K562 (cell line): ENCODE results near the gene ICAM1. TPM values are rescaled to one million over a fixed set of nuclear protein-coding genes. Genes with fewer than 3 reads are reported as not detected.

ENCODE experiments used
- ATAC-seq: fragments of 200-7000 bp; cut with Tn5 transposase; 3 replicates; pipeline ENCODE4 v1.9.1; 2020; ENCODE audit warnings: moderate library complexity
- BruUV-seq: library from RNA; stranded (reverse); fragments of 400-500 nt; replicated peaks from 2 replicates; lab custom pipeline; 2021; lab: Mats Ljungman, UMichigan
- CTCF ChIA-PET: fragments of 300-600 bp; formaldehyde crosslinking; extraction: SDS; loops from one replicate; lab custom pipeline; 2021; ENCODE audit warnings: low intra/inter-chr PET ratio; lab: Yijun Ruan, JAX
- POLR2A ChIA-PET: fragments of 300-600, 350-650 bp; sonication (Branson Sonifier 250); formaldehyde crosslinking; extraction: SDS; loops from one replicate; lab custom pipeline; 2021; ENCODE audit warnings: antibody characterized with exemption, inconsistent platforms; lab: Yijun Ruan, JAX
- DNase-seq, 4 experiments: peaks; one replicate each; pipeline versions ENCODE4 v3.0.0 to v3.0.0-alpha.2; 2011 to 2018; ENCODE audit warnings: low spot score in 3 of 4, mixed read lengths in 3 of 4; ENCODE audit errors: extremely low read depth in 1 of 4
- FAIRE-seq: peaks from 2 replicates; lab custom pipeline; 2011; peaks lifted over from hg19 to GRCh38; lab: Jason Lieb, UNC
- H2AFZ ChIP-seq: 2 replicates; pipeline ENCODE4 v1.6.0; 2011; ENCODE audit warnings: low read depth, low read length, control low read depth, inconsistent platforms
- H3K27ac ChIP-seq: fragments of 200-600 bp; 3 replicates; pipeline ENCODE4 v1.8.0; 2011; ENCODE audit warnings: low read depth, mild to moderate bottlenecking, control low read depth, inconsistent platforms, low read length, moderate library complexity, mixed read lengths; ENCODE audit errors: extremely low read depth
- H3K27me3 ChIP-seq, 2 experiments: fragments of 300-600 bp in 1 of 2; 2 replicates in 1 of 2; 3 replicates in 1 of 2; pipeline versions ENCODE4 v1.6.0 to v1.8.0; 2011; ENCODE audit warnings: inconsistent platforms in 2 of 2, low read length in 2 of 2, mild to moderate bottlenecking in 1 of 2, mixed read lengths in 1 of 2, moderate library complexity in 1 of 2; ENCODE audit not compliant: control insufficient read depth in 2 of 2, insufficient read depth in 2 of 2
- H3K36me3 ChIP-seq: fragments of 300-600 bp; 3 replicates; pipeline ENCODE4 v1.8.0; 2011; ENCODE audit warnings: mild to moderate bottlenecking, low read length, inconsistent platforms; ENCODE audit not compliant: control insufficient read depth, insufficient read depth
- H3K4me1 ChIP-seq, 2 experiments: fragments of 200-600 bp in 1 of 2; replicated peaks in 1 of 2; 2 replicates in 1 of 2; 3 replicates in 1 of 2; pipeline versions ENCODE4 v1.5.1 to v1.8.0; 2011; ENCODE audit warnings: inconsistent platforms in 2 of 2, low read length in 2 of 2, mild to moderate bottlenecking in 1 of 2, mixed read lengths in 1 of 2, moderate library complexity in 1 of 2; ENCODE audit not compliant: control insufficient read depth in 2 of 2, insufficient read depth in 2 of 2
- H3K4me2 ChIP-seq: 2 replicates; pipeline ENCODE4 v1.6.1; 2011; ENCODE audit warnings: low read length, control low read depth, inconsistent platforms, mixed read lengths; ENCODE audit not compliant: insufficient read depth
- H3K4me3 ChIP-seq: fragments of 200-600 bp; sonication (generic), shearing (Covaris generic); 2 replicates; pipeline ENCODE4 v1.5.1; 2016; ENCODE audit warnings: control low read depth, inconsistent platforms
- H3K79me2 ChIP-seq: fragments of 200-600 bp; 3 replicates; pipeline ENCODE4 v1.8.0; 2011; ENCODE audit warnings: low read length, inconsistent platforms; ENCODE audit not compliant: control insufficient read depth, insufficient read depth
- H3K9ac ChIP-seq, 2 experiments: 2 replicates each; pipeline versions ENCODE4 v1.6.0 to v1.6.1; 2011; ENCODE audit warnings: low read depth in 2 of 2, low read length in 2 of 2, control low read depth in 1 of 2, inconsistent platforms in 1 of 2, mild to moderate bottlenecking in 1 of 2, mixed read lengths in 1 of 2; ENCODE audit not compliant: insufficient read depth in 1 of 2
- H3K9me1 ChIP-seq: one replicate; pipeline ENCODE4 v1.6.0; 2011; ENCODE audit warnings: inconsistent platforms, mild to moderate bottlenecking, low read length, moderate library complexity; ENCODE audit not compliant: control insufficient read depth, insufficient read depth
- H3K9me3 ChIP-seq: replicated peaks from 2 replicates; pipeline ENCODE4 v1.5.1; 2011; ENCODE audit warnings: low read depth, low read length, inconsistent platforms; ENCODE audit not compliant: control insufficient read depth, insufficient read depth
- H4K20me1 ChIP-seq: replicated peaks from 2 replicates; pipeline ENCODE4 v1.6.1; 2011; ENCODE audit warnings: low read length, inconsistent platforms, mixed read lengths; ENCODE audit not compliant: control insufficient read depth, insufficient read depth
- EP300 ChIP-seq: IDR thresholded peaks from 2 replicates; pipeline ENCODE4 v1.6.1; 2012; ENCODE audit warnings: low read length, improper control_type of control experiment
- FOXK2 ChIP-seq, 2 experiments: fragments of 450-650 bp; IDR thresholded peaks in 1 of 2; conservative IDR thresholded peaks in 1 of 2; 2 replicates each; pipeline ENCODE4 v1.6.1; 2016; ENCODE audit warnings: low read depth in 2 of 2, mild to moderate bottlenecking in 1 of 2
- POLR2G ChIP-seq: fragments of 200-400 bp; formaldehyde crosslinking; IDR thresholded peaks from 2 replicates; pipeline ENCODE4 v1.6.1; 2017; ENCODE audit warnings: low read depth, mild to moderate bottlenecking, antibody characterized with exemption, low read length, moderate library complexity
- RBM22 ChIP-seq: fragments of 200-400 bp; formaldehyde crosslinking; IDR thresholded peaks from 2 replicates; pipeline ENCODE4 v1.6.1; 2018; ENCODE audit warnings: low read length, low read depth; ENCODE audit not compliant: poor library complexity, severe bottlenecking
- SUPT5H ChIP-seq: fragments of 450-650 bp; IDR thresholded peaks from 2 replicates; pipeline ENCODE4 v1.6.1; 2016
- TAF1 ChIP-seq: IDR thresholded peaks from 2 replicates; pipeline ENCODE4 v1.6.1; 2011; ENCODE audit warnings: mild to moderate bottlenecking, low read length, moderate library complexity; ENCODE audit not compliant: insufficient read depth, control insufficient read depth, severe bottlenecking; ENCODE audit errors: extremely low read depth
- ZNF174 ChIP-seq: fragments of 250-450 bp; sonication (Bioruptor Pico); IDR thresholded peaks from 2 replicates; pipeline ENCODE4 v1.4.0; 2020; ENCODE audit warnings: mild to moderate bottlenecking
- WGBS: fragments of 100-300 bp; shearing (Covaris generic); methylation state at CpG from one replicate; pipeline ENCODE4 v1.1.6; 2016; ENCODE audit warnings: low coverage, mixed read lengths; ENCODE audit not compliant: insufficient coverage; ENCODE audit errors: missing lambda C conversion rate; 5-methylcytosine and 5-hydroxymethylcytosine counted together
- in situ Hi-C: fragments of 300-500 bp; cut with MboI; formaldehyde crosslinking; loops from 4 replicates; pipeline ENCODE4 v1.15.0; 2018; ENCODE audit warnings: inconsistent platforms, mixed read lengths
- intact Hi-C: fragments of 100-400 bp; cut with micrococcal nuclease; formaldehyde crosslinking; loops from 2 replicates; pipeline ENCODE4 v1.14.2; 2022
- polyA plus RNA-seq, 8 experiments: library from polyadenylated mRNA; depleted of rRNA in 4 of 8; stranded (reverse) in 5 of 8; unstranded in 3 of 8; fragments of >200 nt; fragmentation: Nextera tagmentation in 2 of 8; fragmentation: Illumina TruSeq in 1 of 8; extraction: Ambion mirVana in 2 of 8; extraction: Trizol in 1 of 8; gene quantifications; 2 replicates each; pipeline versions ENCODE4 v1.2.1 to v1.2.3, GENCODE V29; 2011 to 2014; ENCODE audit warnings: inconsistent platforms in 1 of 8, missing spikeins in 1 of 8
- total RNA-seq, 7 experiments: library from RNA; depleted of rRNA in 6 of 7; stranded (reverse); fragments of >200 nt in 6 of 7; fragmentation: Illumina TruSeq in 2 of 7; extraction: Trizol in 2 of 7; gene quantifications; 2 replicates each; pipeline versions ENCODE4 v1.2.1 to v1.2.3, GENCODE V29; 2011 to 2021; ENCODE audit warnings: low replicate concordance in 1 of 7

The ICAM1 gene
- total and polyA plus RNA-seq, 9 of the 15 experiments (the other 6 are each of a cell fraction or from before 2014, with no cell fraction given) = 2.3 to 24.4 (median 13.4) TPM

GRCh38 chr19:10309423-10309822 is 38.5 kb downstream of the ICAM1 start, which contains the start of gene ZGLP1:
ZGLP1 (minus strand) TSS chr19:10309815.
- FAIRE-seq (no peak), ATAC-seq (no peak), DNase-seq (no peak)
- peaks cover 37% of the 10 kb centered on the region; the same call in 1 of the 3 replicates for H3K36me3 ChIP-seq
- peaks cover 18 to 47% of the 10 kb centered on the region in 2 experiments; a peak in 4 of 5 replicates for H3K4me1 ChIP-seq
- no peak within 1 kb of the TSS for H3K4me3 ChIP-seq
- H2AFZ ChIP-seq = no peak within 1 kb of the TSS
- no peaks in the 10 kb centered on the region for H3K9me1 ChIP-seq
- H3K9ac ChIP-seq = peak within 1 kb of the TSS in 1 of 2 experiments; percentile 70; a peak in 2 of 4 replicates
- peaks cover 7% of the 10 kb centered on the region; the same call in 2 of the 3 replicates for H3K79me2 ChIP-seq
- H4K20me1 ChIP-seq = no peaks in the 10 kb centered on the region
- ChIA-PET POLR2A (interaction anchor here (1.7 kb wide), 1 partner anchor 11 kb away, joined by 4 read pairs; no protein-coding TSS in a partner anchor), CTCF (no interaction called here)
- H3K9me3 ChIP-seq = no peaks in the 10 kb centered on the region
- H3K4me2 ChIP-seq = no peak within 1 kb of the TSS
- in situ Hi-C loops (no loop called here), intact Hi-C loops (no loop called here)
- WGBS = 96% methylated on average over 14 of the region's 24 CpGs
- BruUV-seq = no TSS peak
- TF ChIP-seq EP300 (no peak), TAF1 (no peak), SUPT5H (no peak), FOXK2 (conservative IDR thresholded peaks at IDR 0.05 in 1 of 2, IDR thresholded peaks at IDR 0.05 in 1 of 2; ENCODE audit: low read depth in 2 of 2) (no peak), POLR2G (peak; percentile 33), ZNF174 (CRISPR knock-in tag) (no peak), RBM22 (no peak)
- H3K27ac ChIP-seq = no peak within 1 kb of the TSS
- no peaks in the 10 kb centered on the region for H3K27me3 ChIP-seq
